Sigmoid colon (tissue), 4 donors: ENCODE results near the gene SIK2.

ENCODE experiments used
- CTCF ChIP-seq, 4 experiments: fragments of 450-650 bp in 3 of 4; fragments of 200-600 bp in 1 of 4; IDR thresholded peaks; one replicate each; pipeline ENCODE4 v1.5.1; 2016 to 2019; ENCODE audit warnings: antibody characterized with exemption in 4 of 4, mild to moderate bottlenecking in 3 of 4, moderate library complexity in 2 of 4
- EP300 ChIP-seq, 4 donors: sonication (generic); formaldehyde crosslinking; IDR thresholded peaks; one replicate each; pipeline ENCODE4 v1.6.1; 2017; ENCODE audit warnings: antibody characterized with exemption in 4 of 4

- TF ChIP-seq EP300 (IDR thresholded peaks at IDR 0.05) (no peak), CTCF (IDR thresholded peaks at IDR 0.05) (no peak)
Observed at GRCh38 chr11:111762526-111762925, 160.3 kb downstream of the SIK2 start.
